GM06990 (cell line): Measurements from ENCODE around the gene CDC7.
"Not testable (repeated sequence)": the region's sequence is repeated elsewhere in the genome, so short reads cannot be mapped to it uniquely, and the experiment has no call there.

Source experiments
- DNase-seq: peaks from one replicate; pipeline ENCODE4 v3.0.0-alpha.2; 2011; ENCODE audit not compliant: insufficient read length; ENCODE audit errors: extremely low read depth
- H3K27me3 ChIP-seq: replicated peaks from 2 replicates; pipeline ENCODE4 v1.6.0; 2011; ENCODE audit warnings: low read length; ENCODE audit not compliant: control insufficient read depth, insufficient read depth
- H3K36me3 ChIP-seq: 2 replicates; pipeline ENCODE4 v1.5.1; 2011; ENCODE audit warnings: low read length; ENCODE audit not compliant: control insufficient read depth, insufficient read depth
- H3K4me3 ChIP-seq: replicated peaks from 2 replicates; pipeline ENCODE4 v1.5.1; 2011; ENCODE audit warnings: low read depth, mild to moderate bottlenecking, control low read depth, low read length
- CTCF ChIP-seq: IDR thresholded peaks from 2 replicates; pipeline ENCODE4 v1.5.1; 2011; ENCODE audit warnings: low read length, control low read depth, mild to moderate bottlenecking, inconsistent platforms; ENCODE audit not compliant: insufficient read depth, poor library complexity, severe bottlenecking

The CDC7 gene

GRCh38 chr1:91513160-91513559 is 12.5 kb downstream of the CDC7 start:
- no peak overlapping the region for H3K4me3 ChIP-seq
- no peaks in the 10 kb centered on the region for H3K27me3 ChIP-seq
- no peak for TF ChIP-seq CTCF
- no peak for DNase-seq
- H3K36me3 ChIP-seq, result peaks cover 4% of the 10 kb centered on the region

GRCh38 chr1:91513706-91514105 is 13.1 kb downstream of the CDC7 start:
- H3K36me3 ChIP-seq, result peaks cover 4% of the 10 kb centered on the region
- TF ChIP-seq CTCF, result no peak

GRCh38 chr1:91515994-91516393 is 15.3 kb downstream of the CDC7 start:
- TF ChIP-seq CTCF, result no peak
- DNase-seq, result no peak
- H3K27me3 ChIP-seq, result no peaks in the 10 kb centered on the region
- peaks cover 4% of the 10 kb centered on the region; the same call in 1 of the 2 replicates for H3K36me3 ChIP-seq
- H3K4me3 ChIP-seq, result no peak overlapping the region

More at GRCh38 chr1:91513706-91514105, 13.1 kb downstream of the CDC7 start:
- DNase-seq, result no peak
- Histone ChIP-seq H3K4me3 (no peak overlapping the region), H3K27me3 (no peaks in the 10 kb centered on the region)

- not testable (repeated sequence) for H3K4me3 ChIP-seq, H3K36me3 ChIP-seq, H3K27me3 ChIP-seq, DNase-seq
Measured at GRCh38 chr1:91516605-91517004, 16.0 kb downstream of the CDC7 start.

GRCh38 chr1:91519167-91519566 is 18.5 kb downstream of the CDC7 start:
- not testable (repeated sequence) for H3K4me3 ChIP-seq, DNase-seq, H3K27me3 ChIP-seq, H3K36me3 ChIP-seq

GRCh38 chr1:91520942-91521507 is 20.4 kb downstream of the CDC7 start:
- no peaks in the 10 kb centered on the region for H3K27me3 ChIP-seq
- no peak for DNase-seq
- no peaks in the 10 kb centered on the region; the same call in 1 of the 2 replicates for H3K36me3 ChIP-seq
- no peak for TF ChIP-seq CTCF
- no peak overlapping the region for H3K4me3 ChIP-seq

- Histone ChIP-seq H3K27me3 (no peaks in the 10 kb centered on the region), H3K4me3 (no peak overlapping the region), H3K36me3 (no peaks in the 10 kb centered on the region; the same call in 1 of the 2 replicates)
- DNase-seq, result no peak
- no peak for TF ChIP-seq CTCF
Measured at GRCh38 chr1:91523482-91523881, 22.8 kb downstream of the CDC7 start.
